Measurements from ENCODE around the gene ATP6V1A.
A peak's percentile ranks its signal among the peaks of the same experiment; 100 is the strongest.

ATP6V1A gene

GRCh38 chr3:113746548-113747282, at the start of gene ATP6V1A:
ATP6V1A (plus strand) TSS chr3:113747035; CDS start chr3:113778754, 31,719 bp downstream.
- peak; percentile 81 for DNase-seq (ENCODE audit: low read depth)

DNA sequence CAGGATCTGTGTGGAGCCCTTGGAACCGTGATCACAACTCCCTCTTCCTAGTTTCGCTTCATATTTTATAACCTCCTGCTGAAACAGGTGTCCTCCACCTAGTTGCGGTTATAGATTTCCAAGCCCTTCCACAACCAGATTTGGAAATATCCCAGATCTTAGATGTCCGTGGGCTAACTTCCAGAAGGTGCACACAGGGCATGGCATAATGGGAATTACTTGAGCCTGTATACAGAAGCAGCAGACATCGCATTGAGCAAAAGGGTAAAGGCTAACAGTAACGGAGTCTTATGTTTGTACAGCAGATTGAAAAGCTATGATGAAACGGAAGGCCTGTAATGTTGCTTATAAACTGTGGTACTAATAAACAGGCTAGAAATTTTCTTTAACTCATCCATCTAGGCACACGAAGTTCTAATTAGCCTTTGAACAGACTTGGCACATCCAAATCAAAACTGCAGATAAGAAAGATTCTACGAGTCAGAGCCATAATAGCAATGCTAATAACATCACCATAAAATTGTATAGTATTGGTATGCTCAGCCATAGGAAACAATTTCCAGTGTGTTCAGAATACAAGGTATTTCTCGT, 49.2 kb upstream of the ATP6V1A start:
- DNase-seq (ENCODE audit: low read depth), result no peak

- DNase-seq (ENCODE audit: low read depth), result no peak
Measured at GRCh38 chr3:113698213-113698742, 48.6 kb upstream of the ATP6V1A start.

DNA sequence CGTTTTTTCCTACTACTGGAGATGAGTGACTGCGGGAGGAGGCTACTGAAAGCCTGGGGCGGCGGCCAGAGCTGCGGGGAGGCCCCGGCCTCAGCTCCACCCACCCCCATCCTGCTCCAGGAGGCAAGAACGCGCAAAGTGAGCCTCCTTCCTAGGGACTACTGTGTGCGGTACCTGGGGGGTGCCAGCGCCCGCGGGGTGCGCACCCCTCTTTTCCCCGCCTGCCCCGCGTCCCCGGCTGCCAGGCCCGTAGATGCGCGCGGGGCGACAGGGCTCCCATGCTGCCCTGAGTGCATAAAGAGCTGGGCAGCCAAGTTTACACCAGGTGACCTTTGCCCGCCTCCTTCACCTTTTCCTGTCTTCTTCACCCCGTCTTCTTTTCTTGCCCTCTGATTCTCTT, 47.9 kb upstream of the ATP6V1A start:
- no peak for DNase-seq (ENCODE audit: low read depth)

DNA sequence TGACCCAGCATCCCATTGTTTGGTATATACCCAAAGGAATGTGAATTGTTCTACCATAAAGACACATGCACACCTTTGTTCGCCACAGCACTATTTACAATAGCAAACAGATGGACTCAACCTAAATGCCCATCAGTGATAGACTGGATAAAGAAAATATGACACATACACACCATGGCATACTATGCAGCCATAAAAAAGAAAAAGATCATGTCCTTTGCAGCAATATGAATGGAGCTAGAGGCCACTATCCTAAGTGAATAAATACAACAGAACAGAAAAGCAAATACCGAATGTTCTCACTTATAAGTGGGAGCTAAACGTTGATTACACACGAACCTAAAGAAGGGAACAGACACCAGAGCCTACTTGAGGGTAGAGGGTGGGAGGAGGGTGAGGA, 39.0 kb upstream of the ATP6V1A start:
- no peak for DNase-seq (ENCODE audit: low read depth)

GRCh38 chr3:113712129-113712528, 34.7 kb upstream of the ATP6V1A start:
- DNase-seq (ENCODE audit: low read depth), result no peak

- no peak for DNase-seq (ENCODE audit: low read depth)
Measured at GRCh38 chr3:113714702-113715101, 32.1 kb upstream of the ATP6V1A start.

- no peak for DNase-seq (ENCODE audit: low read depth)
Measured at GRCh38 chr3:113717308-113717707, 29.5 kb upstream of the ATP6V1A start.

DNA sequence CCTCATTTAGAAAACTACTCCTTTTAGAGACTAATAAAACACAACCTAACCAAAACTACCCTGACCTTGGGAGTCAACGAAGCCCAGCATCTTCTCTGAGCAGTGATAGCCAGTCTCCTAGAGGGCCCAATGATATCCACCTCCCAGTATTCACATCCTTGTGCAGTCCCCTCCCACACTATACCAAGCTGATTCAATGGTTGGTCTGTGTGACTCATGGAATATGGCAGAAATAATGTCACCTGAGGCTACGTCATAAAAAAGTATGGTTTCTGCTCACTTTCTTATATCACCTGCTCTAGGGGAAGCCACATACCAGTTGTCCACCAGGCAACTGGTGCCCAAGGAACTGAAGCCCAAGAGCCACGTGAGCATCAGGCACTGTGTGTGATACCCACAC, 29.0 kb upstream of the ATP6V1A start:
- no peak for DNase-seq (ENCODE audit: low read depth)

- DNase-seq (ENCODE audit: low read depth), result no peak
Measured at GRCh38 chr3:113719294-113719693, 27.5 kb upstream of the ATP6V1A start.

GRCh38 chr3:113719758-113720157, 27.1 kb upstream of the ATP6V1A start:
- no peak for DNase-seq (ENCODE audit: low read depth)

- DNase-seq (ENCODE audit: low read depth), result no peak
Measured at GRCh38 chr3:113721636-113722035, 25.2 kb upstream of the ATP6V1A start.

- DNase-seq (ENCODE audit: low read depth), result no peak
Measured at GRCh38 chr3:113728661-113729060, 18.2 kb upstream of the ATP6V1A start.

- no peak for DNase-seq (ENCODE audit: low read depth)
Measured at GRCh38 chr3:113730550-113730949, 16.3 kb upstream of the ATP6V1A start.

- no peak for DNase-seq (ENCODE audit: low read depth)
Measured at GRCh38 chr3:113731694-113732093, 15.1 kb upstream of the ATP6V1A start.

DNA sequence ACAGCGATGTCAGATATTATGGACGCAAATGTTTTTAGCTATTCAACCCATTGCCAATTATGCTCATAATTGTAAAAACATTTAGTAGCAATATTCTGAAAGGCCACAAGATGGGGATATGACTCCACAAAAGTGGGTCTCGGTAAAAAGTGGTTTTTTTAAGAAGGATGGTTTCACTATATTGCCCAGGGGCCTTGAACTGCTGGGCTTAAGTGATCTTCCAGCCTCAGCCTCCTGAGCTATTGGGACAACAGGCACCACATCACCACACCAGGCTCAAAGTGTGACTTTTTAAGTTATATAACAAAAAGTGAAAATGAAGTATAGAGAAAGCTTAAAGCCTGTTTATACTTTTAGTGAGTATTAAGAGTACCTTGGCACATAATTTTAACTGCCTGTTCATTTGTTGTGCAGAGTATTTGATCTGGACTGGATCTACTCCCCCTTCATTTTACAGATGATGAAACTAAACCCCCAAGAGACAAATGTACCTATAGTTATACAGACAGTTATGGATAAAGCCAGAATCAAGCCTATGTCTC, 10.2 kb upstream of the ATP6V1A start:
- DNase-seq (ENCODE audit: low read depth), result no peak

DNA sequence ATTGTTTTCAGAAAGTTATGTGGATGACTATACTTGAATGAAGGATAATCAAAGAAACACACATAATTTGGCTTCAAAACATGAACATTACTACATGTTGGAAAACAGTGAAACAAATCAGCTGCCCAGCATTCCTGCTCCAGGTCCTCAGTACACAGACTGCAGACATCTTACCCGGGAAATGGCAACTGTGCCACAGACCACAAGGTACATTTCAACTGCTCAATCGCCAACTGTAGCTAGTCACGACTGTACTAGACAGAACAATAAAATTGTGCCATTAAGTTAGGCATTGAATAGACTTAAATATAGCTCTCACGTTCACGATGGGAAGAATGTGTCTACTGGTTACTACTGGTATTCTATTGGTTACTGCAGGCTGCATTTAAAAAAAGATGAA, 5.7 kb upstream of the ATP6V1A start:
- no peak for DNase-seq (ENCODE audit: low read depth)

GRCh38 chr3:113741620-113742019, 5.2 kb upstream of the ATP6V1A start:
- DNase-seq (ENCODE audit: low read depth), result no peak

- no peak for DNase-seq (ENCODE audit: low read depth)
Measured at GRCh38 chr3:113743006-113743630, 3.7 kb upstream of the ATP6V1A start.

DNA sequence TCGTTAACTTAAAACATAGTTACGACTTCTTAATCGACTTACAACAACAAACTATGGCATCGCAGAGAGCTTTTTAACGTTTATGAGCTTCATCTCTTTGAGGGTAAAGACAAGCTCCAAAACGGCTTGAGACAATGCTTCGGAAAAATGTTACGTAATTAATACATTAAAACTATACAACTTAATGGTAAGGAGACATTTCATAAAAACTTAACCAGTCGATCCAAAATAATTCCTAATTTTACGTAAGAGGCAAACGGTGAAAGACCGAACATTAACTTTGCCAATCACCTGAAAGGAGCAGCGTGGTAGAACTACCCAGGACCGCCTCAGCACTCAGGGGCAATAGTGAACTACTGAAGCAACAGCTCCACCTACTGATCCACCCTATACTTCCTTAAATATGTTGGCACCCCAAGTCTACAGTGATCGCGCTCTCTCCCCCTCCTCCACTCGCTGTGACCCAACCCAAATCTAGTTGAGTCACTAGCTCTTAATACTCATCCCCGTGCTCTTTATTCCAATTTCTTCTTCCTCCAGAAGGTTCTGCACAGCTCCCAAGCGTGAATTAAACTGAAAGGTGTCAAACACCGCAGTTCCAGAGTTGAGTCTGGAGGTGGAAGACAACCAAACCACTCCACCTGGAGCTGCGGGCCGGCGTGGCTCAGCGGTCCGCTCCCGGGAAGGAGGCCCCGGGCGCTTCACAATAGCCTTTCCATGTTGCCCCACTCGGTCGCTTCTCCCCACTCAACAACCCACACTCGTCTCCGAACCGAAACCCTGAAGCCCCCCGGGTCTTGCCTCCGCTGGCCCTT, 1.7 kb upstream of the ATP6V1A start:
- peak; percentile 78 for DNase-seq (ENCODE audit: low read depth)

GRCh38 chr3:113745756-113746547, 883 bp upstream of the ATP6V1A start, which contains the start of gene NAA50:
NAA50 (minus strand) TSS chr3:113746249; CDS start chr3:113745949, 300 bp downstream.
- peak; percentile 95 for DNase-seq (ENCODE audit: low read depth)
